Coronary artery (tissue), 2 donors: ENCODE measurements around the gene GRPEL1.

Source experiments
- DNase-seq: peaks from one replicate; pipeline ENCODE4 v3.0.0-alpha.2; 2017; ENCODE audit warnings: low spot score
- H3K27ac ChIP-seq, 2 donors: fragments of 200-600 bp; sonication (generic); one replicate each; pipeline ENCODE4 v1.5.1; 2016 to 2019
- H3K4me3 ChIP-seq: fragments of 200-600 bp; sonication (generic); 2 replicates; pipeline ENCODE4 v1.5.1; 2016; ENCODE audit warnings: mild to moderate bottlenecking, moderate library complexity
- CTCF ChIP-seq: fragments of 200-600 bp; sonication (generic); IDR thresholded peaks from one replicate; pipeline ENCODE4 v1.5.1; 2019; ENCODE audit warnings: antibody characterized with exemption

GRPEL1 gene

DNA sequence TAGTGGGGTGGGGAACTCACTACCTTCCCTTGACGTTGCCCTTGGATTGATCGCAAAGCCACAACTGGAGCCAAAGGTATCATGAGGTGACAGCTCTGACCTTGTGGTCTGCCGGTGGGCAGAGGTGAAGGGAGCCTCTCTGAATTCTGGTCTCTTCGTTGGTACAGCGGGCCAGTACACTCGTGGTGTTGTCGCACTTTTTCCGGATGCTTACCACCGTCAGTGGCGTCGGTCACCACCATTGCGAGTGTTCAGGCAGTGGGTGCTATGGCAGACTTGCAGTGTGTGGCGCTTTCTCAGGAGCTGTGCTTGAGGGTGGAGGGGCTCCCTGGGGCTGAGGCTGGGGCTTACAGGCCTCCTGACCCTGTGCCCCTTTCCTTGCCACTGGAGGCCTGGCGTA, 5.2 kb upstream of the GRPEL1 start:
- no peak for TF ChIP-seq CTCF
- H3K27ac ChIP-seq: no peak overlapping the region
- no peak overlapping the region for H3K4me3 ChIP-seq
- DNase-seq: no peak

DNA sequence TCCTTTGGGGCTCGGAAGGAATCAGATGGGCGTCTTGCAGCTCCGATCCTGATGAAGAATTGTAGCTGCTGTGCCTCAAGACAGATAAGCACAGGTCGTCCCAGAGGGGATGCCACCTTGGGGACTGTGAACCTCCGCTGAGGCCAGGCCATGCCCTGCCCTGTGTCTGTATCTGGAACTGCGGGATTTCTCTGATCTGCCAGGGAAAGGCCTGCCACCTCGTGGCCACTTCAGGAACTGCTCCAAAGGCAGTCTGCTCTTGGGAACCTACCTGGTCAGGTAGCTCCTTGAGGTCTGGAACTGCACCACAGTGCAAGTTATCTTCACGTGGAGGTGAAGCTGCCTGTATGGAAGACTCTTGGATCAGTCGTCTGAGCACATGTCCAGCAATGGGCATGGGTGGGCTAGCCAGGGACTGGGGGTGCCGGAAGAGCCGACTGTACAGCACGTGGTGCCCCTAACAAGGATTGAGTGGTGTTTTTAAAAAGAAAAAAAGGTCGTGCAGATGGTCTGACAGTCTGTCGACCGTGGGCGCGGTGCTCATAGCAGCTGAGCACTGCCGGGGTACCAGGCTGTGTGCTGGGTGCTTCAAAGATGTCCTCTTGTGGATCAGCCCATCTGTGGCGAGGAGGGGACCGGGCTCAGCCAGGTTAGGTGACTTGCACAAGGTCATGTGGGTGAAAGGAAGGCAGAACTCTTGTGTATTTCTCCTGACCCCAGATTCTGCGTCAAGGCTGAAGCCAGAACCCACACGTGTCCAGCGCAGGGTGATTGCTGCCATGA, 3.1 kb upstream of the GRPEL1 start:
- peak; percentile 99 for TF ChIP-seq CTCF
- H3K4me3 ChIP-seq: no peak overlapping the region
- DNase-seq: peak; percentile 85
- H3K27ac ChIP-seq: no peak overlapping the region

GRCh38 chr4:7068883-7069282, 1.0 kb upstream of the GRPEL1 start:
- H3K27ac ChIP-seq: peak overlapping the region; percentile 84 to 89
- peak overlapping the region; percentile 84 for H3K4me3 ChIP-seq
- TF ChIP-seq CTCF: no peak
- no peak for DNase-seq

- Histone ChIP-seq H3K27ac (peak overlapping the region; percentile 84 to 89), H3K4me3 (peak overlapping the region; percentile 84)
- no peak for DNase-seq
- no peak for TF ChIP-seq CTCF
These were observed 497 bp upstream of the GRPEL1 start for GRCh38 chr4:7068279-7068842.

DNA sequence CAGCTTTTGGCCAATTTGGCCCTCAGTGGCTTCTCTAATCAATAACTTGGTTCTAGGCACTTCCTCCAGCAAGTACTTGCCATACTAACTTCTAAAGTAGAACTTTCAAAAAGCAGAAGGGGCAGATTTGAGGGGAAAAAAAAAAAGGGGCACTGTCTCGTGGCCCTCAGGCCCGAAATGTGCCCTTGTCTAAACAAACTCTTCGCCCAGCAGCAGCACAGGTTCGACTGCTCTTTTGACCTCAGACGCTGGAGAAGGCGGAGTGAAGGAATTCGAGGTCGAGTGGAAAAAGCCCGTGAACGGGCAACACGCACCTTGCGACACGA, 775 bp downstream of the GRPEL1 start:
- H3K4me3 ChIP-seq: peak overlapping the region; percentile 84
- DNase-seq: no peak
- H3K27ac ChIP-seq: peak overlapping the region; percentile 84 to 88
- no peak for TF ChIP-seq CTCF

GRCh38 chr4:7066493-7066892, 1.4 kb downstream of the GRPEL1 start:
- peak overlapping the region; percentile 84 for H3K4me3 ChIP-seq
- no peak for TF ChIP-seq CTCF
- no peak overlapping the region for H3K27ac ChIP-seq

DNA sequence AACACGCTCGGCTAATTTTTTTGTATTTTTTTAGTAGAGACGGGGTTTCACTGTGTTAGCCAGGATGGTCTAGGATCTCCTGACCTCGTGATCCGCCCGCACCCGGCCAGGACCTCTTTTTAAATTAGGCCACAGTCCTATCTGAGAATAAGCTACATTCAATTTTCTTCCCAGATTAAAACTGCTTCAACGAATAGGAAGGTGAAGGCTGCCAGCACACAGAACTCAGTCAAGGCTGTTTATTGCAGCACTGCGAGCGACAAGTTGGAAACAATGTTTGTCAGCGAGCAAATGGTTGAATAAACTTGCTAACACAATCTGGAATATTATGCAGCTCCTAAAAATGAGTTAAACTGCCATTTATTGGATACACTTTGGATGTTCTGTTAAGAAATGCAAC, 1.9 kb downstream of the GRPEL1 start:
- DNase-seq: no peak
- TF ChIP-seq CTCF: no peak
- Histone ChIP-seq H3K27ac (no peak overlapping the region), H3K4me3 (no peak overlapping the region)

More at GRCh38 chr4:7066493-7066892, 1.4 kb downstream of the GRPEL1 start:
- no peak for DNase-seq
